Mesenteric fat pad (tissue), 1 donor: ENCODE data around the gene FBXO39. TPM values are rescaled to one million over a fixed set of nuclear protein-coding genes. Genes with fewer than 3 reads are reported as not detected.
"Not testable (repeated sequence)": the region's sequence is repeated elsewhere in the genome, so short reads cannot be mapped to it uniquely, and the experiment has no call there.

Experiments used
- DNase-seq: peaks from one replicate; pipeline ENCODE4 v3.0.0-alpha.2; 2020; ENCODE audit warnings: low spot score
- long read RNA-seq: library from polyadenylated mRNA; unstranded; transcript quantifications from one replicate; pipeline ENCODE4 v2.0.0, GENCODE V29; 2020
- total RNA-seq: library from RNA; stranded (reverse); fragmentation: NEBNext Ultra II Directional; extraction: Animal tissue kit (Norgen Biotek cat#: 25700); gene quantifications from one replicate; pipeline ENCODE4 v1.2.1, GENCODE V29; 2021
- donor health status: DM: yes; HTN: yes; CAD: no.

FBXO39 gene
- 0.90 TPM for total RNA-seq
- long read RNA-seq, result 0 reads

DNA sequence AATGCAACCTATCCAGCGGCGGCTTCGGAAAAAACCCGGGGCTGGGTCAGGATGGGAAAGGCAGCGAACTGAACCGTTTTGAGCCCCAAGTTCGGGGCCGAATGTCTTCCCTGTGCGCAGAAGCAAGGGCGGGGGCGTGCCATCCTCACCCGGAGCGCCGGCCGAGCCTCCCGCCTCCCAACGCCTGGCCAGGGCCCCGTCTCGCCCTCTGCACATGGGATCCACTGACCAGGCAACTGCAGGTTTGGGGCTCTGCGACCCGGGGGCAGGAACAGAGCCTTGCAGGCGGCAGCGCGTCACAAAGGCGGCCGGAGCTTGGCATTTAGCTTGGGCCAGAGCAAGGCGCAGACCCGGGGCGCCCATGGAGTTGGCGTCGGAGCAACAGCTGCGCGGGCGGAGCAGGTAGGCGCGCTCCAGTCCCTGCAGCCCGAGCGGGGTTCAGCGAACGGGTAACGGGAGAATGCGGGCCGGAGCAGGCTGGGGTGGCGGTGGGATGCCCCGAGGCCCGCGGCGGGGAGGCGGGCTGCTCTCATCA, at the start of gene FBXO39:
FBXO39 (plus strand) TSS at position 345 of the 535 bp plus-strand sequence. CDS start 3,654 bp downstream, outside the sequence.
- no peak for DNase-seq

DNA sequence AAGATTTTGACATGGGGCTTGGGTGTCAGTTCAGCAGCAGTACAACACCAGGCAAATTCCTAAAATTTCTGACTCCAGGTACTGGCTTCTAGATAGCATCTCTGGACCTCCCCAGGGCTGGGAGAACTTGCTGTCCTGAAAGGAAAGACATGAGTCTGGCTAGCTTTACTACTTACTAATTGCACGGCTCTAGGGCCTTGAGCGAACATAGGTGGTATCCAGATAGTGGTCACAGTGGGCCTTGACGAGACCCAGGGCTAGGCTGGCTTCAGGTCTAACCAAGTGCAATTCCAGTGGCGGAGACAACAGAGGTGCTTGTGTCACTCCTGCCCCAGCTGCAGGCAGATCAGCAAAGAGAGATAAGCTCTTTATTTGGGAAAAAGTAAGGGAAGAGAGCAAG, 46.5 kb upstream of the FBXO39 start:
- no peak for DNase-seq

DNA sequence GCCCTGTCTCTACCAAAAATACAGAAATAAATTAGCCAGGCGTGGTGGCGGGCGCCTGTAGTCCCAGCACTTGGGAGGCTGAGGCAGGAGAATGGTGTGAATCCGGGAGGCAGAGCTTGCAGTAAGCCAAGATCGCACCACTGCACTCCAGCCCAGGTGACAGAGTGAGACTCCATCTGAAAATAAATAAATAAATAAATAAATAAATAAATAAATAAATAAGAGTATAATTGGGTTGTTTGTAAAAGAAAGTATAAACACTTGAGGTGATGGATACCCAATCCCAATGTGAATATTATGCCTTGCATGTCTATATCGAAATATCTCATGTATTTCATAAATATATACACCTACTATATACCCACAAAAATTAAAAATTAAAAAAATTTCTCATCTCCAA, 29.4 kb upstream of the FBXO39 start:
- not testable (repeated sequence) for DNase-seq

- DNase-seq, result no peak
Measured at GRCh38 chr17:6748617-6749016, 27.4 kb upstream of the FBXO39 start.

GRCh38 chr17:6749519-6749918, 26.5 kb upstream of the FBXO39 start:
- DNase-seq, result no peak

DNA sequence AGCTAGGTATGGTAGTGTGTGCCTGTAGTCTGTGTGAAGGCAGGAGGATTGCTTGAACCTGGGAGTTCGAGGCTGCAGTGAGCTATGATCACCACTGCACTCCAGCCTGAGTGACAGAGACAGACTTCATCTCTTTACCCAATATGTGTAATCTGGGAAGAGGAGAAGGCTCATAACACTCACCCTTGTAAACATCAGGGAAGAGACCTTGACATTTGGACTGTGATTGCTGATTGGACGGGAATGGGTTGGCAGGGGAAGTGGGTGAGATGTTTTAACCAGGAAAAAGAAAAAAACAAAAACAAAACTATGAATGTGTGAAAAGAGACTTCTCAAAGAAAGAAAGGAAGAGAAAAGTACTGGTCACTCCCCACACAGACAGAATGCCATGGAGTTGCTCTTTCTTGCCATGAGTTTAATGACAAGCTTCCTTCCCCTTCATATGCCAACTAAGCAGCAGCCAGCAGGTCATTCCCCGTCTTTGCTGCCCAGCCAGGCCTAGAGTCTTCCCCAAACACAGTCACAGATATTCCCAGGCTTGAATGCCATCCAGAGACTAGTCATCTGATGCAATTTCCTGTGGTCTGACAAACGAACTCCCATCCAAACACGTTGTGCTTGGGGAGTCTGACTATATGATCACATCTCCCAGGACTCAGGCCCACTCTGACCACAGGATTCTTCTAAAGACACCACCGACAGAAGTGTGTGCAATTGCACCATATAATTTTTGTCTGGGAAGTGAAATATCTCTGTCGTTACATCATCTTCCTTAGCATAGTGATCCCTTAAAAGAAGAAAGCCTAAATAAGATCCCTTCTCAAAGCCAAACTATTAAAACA, 23.7 kb upstream of the FBXO39 start:
- DNase-seq, result no peak

GRCh38 chr17:6753006-6753445, 23.0 kb upstream of the FBXO39 start:
- no peak for DNase-seq

DNA sequence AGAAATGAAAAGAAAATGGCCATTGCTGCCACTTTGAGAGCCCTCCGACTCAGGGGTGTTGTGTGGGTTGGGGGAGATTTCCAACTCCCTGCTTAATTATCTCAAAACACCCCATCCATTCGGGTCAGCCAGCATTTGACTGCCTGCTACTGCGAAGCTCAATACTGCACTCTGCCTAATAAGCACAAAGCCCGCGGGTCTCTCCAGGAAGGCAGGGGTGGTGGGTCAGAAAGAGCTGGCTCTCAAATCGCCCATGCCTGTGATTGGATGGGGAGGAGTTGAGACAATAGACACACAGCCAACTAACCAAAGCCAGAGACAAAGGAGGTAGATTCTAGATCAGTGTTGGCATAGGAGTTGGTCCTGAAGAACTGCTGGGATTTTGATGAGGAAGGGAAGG, 22.5 kb upstream of the FBXO39 start:
- DNase-seq, result no peak

GRCh38 chr17:6755281-6755680, 20.7 kb upstream of the FBXO39 start:
- DNase-seq, result no peak

- no peak for DNase-seq
Measured at GRCh38 chr17:6755731-6756184, 20.3 kb upstream of the FBXO39 start, which contains the start of gene XAF1. TSS of gene XAF1 (plus strand) at chr17:6756046. CDS start at chr17:6756079, 33 bp downstream.

DNA sequence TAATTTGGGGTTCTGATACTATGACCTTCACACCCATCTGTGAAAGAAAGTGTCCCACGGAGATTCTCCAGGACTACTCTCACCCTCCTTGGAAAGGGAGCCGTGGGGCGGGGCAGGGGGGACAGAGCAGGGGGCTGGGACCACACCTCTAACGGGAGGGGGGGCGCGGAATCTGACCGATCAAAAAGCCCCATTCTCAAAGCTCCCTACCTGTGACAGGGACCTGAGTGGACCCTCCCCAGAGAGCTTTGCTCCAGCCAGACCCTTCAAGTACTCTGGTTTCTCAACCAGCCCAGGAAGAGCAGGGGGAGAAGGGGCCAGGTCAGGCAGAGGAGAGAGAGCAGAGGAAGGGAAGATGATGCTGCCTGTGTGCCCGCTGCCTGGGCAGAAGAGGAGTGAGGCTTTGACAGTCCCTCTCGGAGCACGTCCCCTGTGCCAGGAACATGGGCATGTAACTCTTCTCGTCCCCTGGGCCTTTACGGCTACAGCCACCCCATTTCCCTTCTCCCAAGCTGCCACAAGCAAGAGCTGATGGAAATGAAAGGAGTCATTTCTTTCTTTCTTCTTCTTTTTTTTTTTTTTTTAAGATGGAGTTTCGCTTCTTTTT, 19.5 kb upstream of the FBXO39 start:
- no peak for DNase-seq

DNA sequence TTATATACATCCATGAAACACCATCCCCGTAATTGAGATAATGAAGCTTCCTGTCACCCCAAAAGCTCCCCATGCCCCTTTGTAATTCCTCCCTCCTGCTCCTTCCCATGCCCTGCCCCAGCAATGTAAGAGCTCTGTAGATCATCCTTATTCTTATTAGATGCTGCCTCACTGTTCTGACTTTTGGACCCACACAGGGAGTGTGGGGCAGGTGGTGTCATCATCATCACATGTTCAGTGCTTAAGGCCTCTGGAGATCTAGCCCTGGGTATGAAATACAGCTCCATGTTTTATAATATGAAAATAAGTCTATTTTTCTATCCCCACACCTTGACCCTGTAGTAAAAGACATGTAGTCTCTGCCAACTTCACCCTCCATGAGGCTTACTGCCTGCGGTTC, 18.3 kb upstream of the FBXO39 start:
- no peak for DNase-seq

GRCh38 chr17:6761779-6762178, 14.2 kb upstream of the FBXO39 start:
- DNase-seq, result no peak

- DNase-seq, result no peak
Measured at GRCh38 chr17:6768447-6768846, 7.6 kb upstream of the FBXO39 start.

DNA sequence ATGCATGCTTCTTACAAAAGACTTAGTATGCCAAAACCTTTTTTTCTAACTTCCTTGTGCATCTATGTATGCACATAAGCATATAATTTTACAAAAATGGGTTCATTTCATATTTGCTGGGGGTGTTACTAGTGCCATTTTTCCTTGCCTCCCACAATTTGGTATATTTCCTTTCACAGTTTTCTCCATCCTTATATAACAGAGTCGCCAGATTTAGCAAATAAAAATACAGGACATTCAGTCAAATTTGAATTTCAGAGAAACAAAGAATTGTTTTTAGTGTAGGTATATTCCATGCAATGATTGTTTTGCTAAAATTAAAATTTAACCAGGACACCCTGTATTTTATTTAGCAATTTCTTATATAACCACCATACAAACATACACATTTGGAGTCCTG, 4.0 kb upstream of the FBXO39 start:
- no peak for DNase-seq

DNA sequence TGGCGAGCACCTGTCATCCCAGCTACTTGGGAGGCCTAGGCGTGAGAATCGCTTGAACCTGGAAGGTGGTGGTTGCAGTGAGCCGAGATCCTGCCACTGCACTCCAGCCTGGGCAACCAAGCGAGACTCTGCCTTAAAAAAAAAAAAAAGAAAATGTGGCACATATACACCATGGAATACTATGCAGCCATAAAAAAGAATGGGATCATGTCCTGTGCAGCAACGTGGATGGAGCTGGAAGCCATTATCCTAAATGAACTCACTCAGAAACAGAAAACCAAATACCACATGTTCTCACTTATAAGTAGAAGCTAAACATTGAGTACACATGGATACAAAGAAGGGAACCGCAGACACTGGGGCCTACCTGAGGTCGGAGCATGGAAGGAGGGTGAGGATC, 1.1 kb upstream of the FBXO39 start:
- not testable (repeated sequence) for DNase-seq

DNA sequence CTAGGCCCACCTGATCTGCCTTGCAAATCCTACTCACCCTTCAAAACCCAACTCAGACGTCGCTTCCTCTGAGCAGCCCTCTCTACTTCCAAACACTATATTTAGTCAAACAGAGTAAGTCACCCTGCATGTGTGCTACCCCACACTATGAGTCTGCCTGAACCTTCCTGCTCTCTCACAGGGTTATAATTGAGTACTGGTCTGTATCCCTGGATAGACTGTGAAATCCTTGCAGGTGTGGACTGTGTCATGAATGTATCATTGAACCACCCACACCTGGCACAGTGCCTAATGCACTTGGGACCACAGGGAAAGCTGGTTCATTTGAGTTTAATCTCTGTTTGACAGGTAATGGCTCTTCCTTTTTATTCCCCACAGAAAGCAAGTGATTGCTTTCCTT, 3.4 kb downstream of the FBXO39 start:
- no peak for DNase-seq

DNA sequence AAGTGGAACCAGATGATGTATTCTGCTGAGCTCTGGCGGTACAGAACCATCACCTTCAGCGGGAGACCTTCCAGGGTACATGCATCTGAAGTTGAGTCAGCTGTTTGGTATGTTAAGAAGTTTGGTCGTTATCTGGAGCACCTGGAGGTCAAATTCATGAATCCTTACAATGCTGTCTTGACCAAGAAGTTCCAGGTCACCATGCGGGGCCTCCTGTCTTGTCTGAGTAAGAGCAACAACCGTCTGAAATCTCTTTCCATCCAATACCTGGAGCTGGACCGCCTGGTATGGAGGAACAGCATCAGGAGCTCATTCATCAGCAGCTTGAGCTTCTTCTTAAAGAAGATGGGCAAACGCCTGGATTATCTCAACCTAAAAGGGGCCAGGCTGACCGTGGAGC, 4.0 kb downstream of the FBXO39 start:
- DNase-seq, result no peak

- DNase-seq, result no peak
Measured at GRCh38 chr17:6780886-6781285, 4.9 kb downstream of the FBXO39 start.

DNA sequence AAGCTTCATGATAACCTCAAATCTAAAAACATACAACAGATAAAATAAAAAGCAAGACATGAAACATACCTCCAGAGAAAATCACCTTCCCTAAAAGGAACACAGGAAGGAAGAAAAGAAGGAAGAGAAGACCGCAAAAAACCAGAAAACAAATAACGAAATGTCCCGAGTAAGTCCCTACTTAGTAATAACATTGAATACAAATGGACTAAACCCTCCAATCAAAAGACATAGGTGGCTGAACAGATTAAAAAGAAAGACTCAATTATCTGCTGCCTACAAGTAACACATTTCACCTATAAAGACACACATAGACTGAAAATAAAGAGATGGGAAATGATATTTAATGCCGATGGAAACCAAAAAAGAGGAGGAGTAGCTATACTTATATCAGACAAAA, 6.2 kb downstream of the FBXO39 start:
- DNase-seq, result no peak

DNA sequence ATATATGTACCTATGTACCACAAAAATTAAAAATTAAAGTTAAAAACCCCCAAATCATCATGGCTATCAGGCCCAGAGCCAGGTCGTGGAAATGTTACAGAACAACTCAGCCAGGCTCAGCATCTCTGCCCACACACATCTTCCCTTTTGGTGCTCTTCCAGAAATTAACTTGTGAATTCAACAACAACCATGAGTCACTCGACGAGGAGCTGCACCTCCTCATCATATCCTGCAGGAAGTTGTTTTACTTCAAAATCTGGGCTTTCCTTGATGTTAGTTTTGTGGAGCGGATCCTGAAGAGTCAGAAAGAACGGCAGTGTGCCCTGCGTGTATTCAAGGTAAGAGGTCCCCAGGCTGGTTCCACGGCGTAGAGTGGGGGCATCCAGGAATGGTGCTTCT, 10.6 kb downstream of the FBXO39 start:
- DNase-seq, result no peak

DNA sequence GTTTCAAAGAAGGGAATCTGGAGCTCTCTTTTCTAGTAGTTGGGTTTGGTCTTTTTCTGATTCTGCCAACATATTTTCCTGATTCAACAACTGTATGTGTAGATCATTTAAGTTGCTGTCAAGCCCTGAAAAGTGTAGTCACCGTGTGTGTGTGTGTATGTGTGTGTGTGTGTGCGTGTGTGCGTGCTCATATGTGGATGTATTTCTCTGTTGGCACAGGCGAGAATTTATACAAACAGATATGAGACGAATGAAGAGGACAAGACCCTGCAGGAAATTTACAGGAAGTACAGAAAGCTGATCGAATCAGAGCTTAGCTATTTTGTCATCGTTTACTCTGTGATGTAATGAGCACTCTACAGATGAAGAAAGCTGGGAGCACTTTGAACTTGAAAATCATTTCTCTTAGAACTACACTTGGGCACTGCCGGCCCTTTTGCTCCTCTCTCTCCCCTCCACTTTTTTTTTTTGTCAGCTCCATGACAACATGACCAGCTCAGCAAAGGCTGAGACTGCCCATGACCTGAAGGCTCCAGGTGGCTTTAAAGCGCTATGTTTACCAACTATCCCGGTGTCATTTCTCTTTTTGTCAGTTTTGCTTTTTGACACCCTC, 11.2 kb downstream of the FBXO39 start:
- no peak for DNase-seq
